HTERT RPE-1 (cell line): ENCODE data around the gene MOXD1.

Experiments used
- in situ Hi-C: fragments of 300-500 bp; cut with MboI; formaldehyde crosslinking; loops from 4 replicates; pipeline ENCODE4 v1.14.3; 2020; ENCODE audit warnings: low sequenced_read_pairs

The MOXD1 gene

GRCh38 chr6:132247381-132248159 is 153.7 kb downstream of the MOXD1 start:
- in situ Hi-C loops = no loop called here

- in situ Hi-C loops = no loop called here
Observed at GRCh38 chr6:132246632-132247270, 154.5 kb downstream of the MOXD1 start.

- in situ Hi-C loops = no loop called here
Observed at GRCh38 chr6:132246120-132246617, 155.1 kb downstream of the MOXD1 start.
